Psoas muscle (tissue), 8 donors: Measurements from ENCODE around the gene PAN2. TPM values are rescaled to one million over a fixed set of nuclear protein-coding genes. Genes with fewer than 3 reads are reported as not detected.
A peak's percentile ranks its signal among the peaks of the same experiment; 100 is the strongest.
"Not testable (repeated sequence)": the region's sequence is repeated elsewhere in the genome, so short reads cannot be mapped to it uniquely, and the experiment has no call there.

Experiments used
- ATAC-seq, 4 donors: fragments of 200-7000 bp; cut with Tn5 transposase; one replicate each; pipeline ENCODE4 v1.9.1; 2020; ENCODE audit warnings: moderate library complexity in 3 of 4, mild to moderate bottlenecking in 2 of 4
- DNase-seq, 2 donors: peaks; one replicate each; pipeline ENCODE4 v3.0.0-alpha.2; 2020
- H3K27ac ChIP-seq: fragments of 200-600 bp; one replicate; pipeline ENCODE4 v1.8.0; 2022
- H3K27me3 ChIP-seq, 3 donors: fragments of 200-600 bp in 1 of 3; one replicate each; pipeline versions ENCODE4 v1.6.1 to v1.8.0; 2013 to 2022; ENCODE audit warnings: low read length in 2 of 3, mild to moderate bottlenecking in 2 of 3, moderate library complexity in 1 of 3; ENCODE audit not compliant: insufficient read depth in 3 of 3
- H3K36me3 ChIP-seq, 2 donors: fragments of 200-600 bp in 1 of 2; one replicate each; pipeline versions ENCODE4 v1.6.1 to v1.8.0; 2013 to 2022; ENCODE audit warnings: low read depth in 1 of 2, mild to moderate bottlenecking in 1 of 2, moderate library complexity in 1 of 2; ENCODE audit not compliant: insufficient read depth in 1 of 2
- H3K4me1 ChIP-seq: fragments of 200-600 bp; one replicate; pipeline ENCODE4 v1.8.0; 2022
- H3K4me3 ChIP-seq: fragments of 200-600 bp; one replicate; pipeline ENCODE4 v1.8.0; 2022; ENCODE audit warnings: mild to moderate bottlenecking
- H3K9me3 ChIP-seq: fragments of 200-600 bp; one replicate; pipeline ENCODE4 v1.8.0; 2022
- CTCF ChIP-seq: fragments of 200-600 bp; IDR thresholded peaks from one replicate; pipeline ENCODE4 v1.8.0; 2022; ENCODE audit warnings: antibody characterized with exemption
- WGBS, 3 donors: extraction: QIAGEN DNeasy Blood & Tissue Kit; methylation state at CpG; one replicate each; pipeline versions ENCODE4 v1.1.6 to v1.1.7; 2013; 5-methylcytosine and 5-hydroxymethylcytosine counted together
- intact Hi-C, 2 donors: fragments of 100-400 bp; cut with DNase I; formaldehyde crosslinking; loops; one replicate each; pipeline versions ENCODE4 v1.11.0 to v1.14.2; 2022
- polyA plus RNA-seq, 3 donors: library from polyadenylated mRNA; stranded (reverse); fragments of 200-250 nt; gene quantifications; one replicate each; pipeline ENCODE4 v1.2.3, GENCODE V29; 2013
- total RNA-seq, 4 donors: library from RNA; stranded (reverse); fragmentation: NEBNext Ultra II Directional in 2 of 4; extraction: Animal tissue kit (Norgen Biotek cat#: 25700) in 2 of 4; gene quantifications; one replicate each; pipeline versions ENCODE4 v1.2.1 to v1.2.4, GENCODE V29; 2021 to 2023
- donor health status: healthy with polysubstance abuse.
- donor health status: DM: no; HTN: no; CAD: no; lungs with moderate emphysema.
- donor health status: Bipolar disorder and iron deficiency.
- donor health status: healthy.
- donor health status: DM: yes; HTN: yes; CAD: no.
- donor health status: DM: no; HTN: no; CAD: no.
- donor health status: DM: no; HTN: no; CAD: no.
- donor health status: DM: yes; HTN: yes; CAD: no.

Gene PAN2
- total and polyA plus RNA-seq, 7 donors: 17.3 to 37.5 (median 25.9) TPM

GRCh38 chr12:56288705-56289387 lies 45.0 kb downstream of the PAN2 start:
- intact Hi-C loops: no loop called here

GRCh38 chr12:56286044-56286830 lies 47.6 kb downstream of the PAN2 start:
- Histone ChIP-seq H3K9me3 (no peaks in the 10 kb centered on the region), H3K4me3 (no peak overlapping the region), H3K4me1 (peaks cover 14% of the 10 kb centered on the region), H3K27ac (peak overlapping the region; percentile 46), H3K27me3 (no peaks in the 10 kb centered on the region), H3K36me3 (peaks cover 30 to 72% of the 10 kb centered on the region in 2 donors)
- no peak for DNase-seq
- no peak for TF ChIP-seq CTCF
- 40 to 55% (median 42%) methylated on average over 4 of the region's 4 CpGs for WGBS, 3 donors
- peak in 1 of 4 donors; percentile 33 for ATAC-seq
- intact Hi-C loops: no loop called here

More at GRCh38 chr12:56288705-56289387, 45.0 kb downstream of the PAN2 start:
- Histone ChIP-seq H3K27ac (no peak overlapping the region), H3K36me3 (peaks cover 15 to 55% of the 10 kb centered on the region in 2 donors), H3K4me3 (no peak overlapping the region), H3K9me3 (no peaks in the 10 kb centered on the region), H3K27me3 (no peaks in the 10 kb centered on the region), H3K4me1 (peaks cover 36% of the 10 kb centered on the region)
- ATAC-seq: no peak
- no peak for DNase-seq
- no peak for TF ChIP-seq CTCF
- WGBS, 3 donors: 77 to 89% (median 80%) methylated on average over 3 of the region's 3 CpGs

GRCh38 chr12:56284263-56284662 lies 49.5 kb downstream of the PAN2 start:
- not testable (repeated sequence) for ATAC-seq
- peaks cover 31 to 78% of the 10 kb centered on the region in 2 donors for H3K36me3 ChIP-seq

GRCh38 chr12:56282579-56282978 lies 51.2 kb downstream of the PAN2 start:
- H3K36me3 ChIP-seq: peaks cover 33 to 95% of the 10 kb centered on the region in 2 donors
- H3K4me3 ChIP-seq: no peak overlapping the region
- no peaks in the 10 kb centered on the region for H3K27me3 ChIP-seq
- no peak overlapping the region for H3K27ac ChIP-seq
- 72 to 97% (median 72%) methylated on average over 2 of the region's 2 CpGs for WGBS, 3 donors
- peaks cover 13% of the 10 kb centered on the region for H3K4me1 ChIP-seq
- TF ChIP-seq CTCF: no peak
- intact Hi-C loops: no loop called here
- no peaks in the 10 kb centered on the region for H3K9me3 ChIP-seq
- no peak for DNase-seq
- no peak for ATAC-seq

More at GRCh38 chr12:56284263-56284662, 49.5 kb downstream of the PAN2 start:
- H3K9me3 ChIP-seq, H3K27me3 ChIP-seq, H3K4me3 ChIP-seq, H3K27ac ChIP-seq, intact Hi-C loops, DNase-seq: not testable (repeated sequence)
- peaks cover 13% of the 10 kb centered on the region for H3K4me1 ChIP-seq
- 76 to 87% (median 83%) methylated on average over 5 of the region's 5 CpGs for WGBS, 3 donors

GRCh38 chr12:56282030-56282429 lies 51.8 kb downstream of the PAN2 start:
- Histone ChIP-seq H3K4me3 (no peak overlapping the region), H3K27ac (no peak overlapping the region), H3K36me3 (peaks cover 33 to 100% of the 10 kb centered on the region in 2 donors), H3K4me1 (peaks cover 11% of the 10 kb centered on the region), H3K27me3 (no peaks in the 10 kb centered on the region), H3K9me3 (no peaks in the 10 kb centered on the region)
- intact Hi-C loops: no loop called here
- no peak for DNase-seq
- no peak for ATAC-seq
- WGBS, 3 donors: 77 to 86% (median 81%) methylated on average over 6 of the region's 6 CpGs
- no peak for TF ChIP-seq CTCF
